Measurements from ENCODE around the gene APBB2.

Gene APBB2

GRCh38 chr4:40864531-40864930 lies 349.8 kb downstream of the APBB2 start:
- no peak for DNase-seq (ENCODE audit: low spot score)

GRCh38 chr4:40858962-40859361 lies 355.4 kb downstream of the APBB2 start:
- no peak for DNase-seq (ENCODE audit: low spot score)

- no peak for DNase-seq (ENCODE audit: low spot score)
These were observed 356.4 kb downstream of the APBB2 start for GRCh38 chr4:40857956-40858355.

GRCh38 chr4:40856840-40857362 lies 357.4 kb downstream of the APBB2 start:
- peak; percentile 82 for DNase-seq (ENCODE audit: low spot score)

- no peak for DNase-seq (ENCODE audit: low spot score)
These were observed 358.0 kb downstream of the APBB2 start for GRCh38 chr4:40856277-40856839.

GRCh38 chr4:40850496-40850895 lies 363.8 kb downstream of the APBB2 start:
- DNase-seq (ENCODE audit: low spot score) = no peak

GRCh38 chr4:40848940-40849339 lies 365.4 kb downstream of the APBB2 start:
- DNase-seq (ENCODE audit: low spot score) = no peak

- DNase-seq (ENCODE audit: low spot score) = no peak
These were observed 366.1 kb downstream of the APBB2 start for GRCh38 chr4:40848251-40848650.

GRCh38 chr4:40846532-40846931 lies 367.8 kb downstream of the APBB2 start:
- DNase-seq (ENCODE audit: low spot score) = no peak

GRCh38 chr4:40845154-40845835 lies 369.0 kb downstream of the APBB2 start:
- DNase-seq (ENCODE audit: low spot score) = no peak

- no peak for DNase-seq (ENCODE audit: low spot score)
These were observed 370.1 kb downstream of the APBB2 start for GRCh38 chr4:40844261-40844660.

GRCh38 chr4:40843696-40844095 lies 370.6 kb downstream of the APBB2 start:
- DNase-seq (ENCODE audit: low spot score) = no peak

- DNase-seq (ENCODE audit: low spot score) = no peak
These were observed 371.5 kb downstream of the APBB2 start for GRCh38 chr4:40842725-40843423.

- no peak for DNase-seq (ENCODE audit: low spot score)
These were observed 372.0 kb downstream of the APBB2 start for GRCh38 chr4:40842318-40842717.

GRCh38 chr4:40840985-40841571 lies 373.3 kb downstream of the APBB2 start:
- peak; percentile 72 for DNase-seq (ENCODE audit: low spot score)

- DNase-seq (ENCODE audit: low spot score) = no peak
These were observed 373.9 kb downstream of the APBB2 start for GRCh38 chr4:40840255-40840984.

GRCh38 chr4:40838742-40839141 lies 375.6 kb downstream of the APBB2 start:
- no peak for DNase-seq (ENCODE audit: low spot score)

- no peak for DNase-seq (ENCODE audit: low spot score)
These were observed 377.1 kb downstream of the APBB2 start for GRCh38 chr4:40837094-40837870.

- DNase-seq (ENCODE audit: low spot score) = no peak
These were observed 381.1 kb downstream of the APBB2 start for GRCh38 chr4:40833212-40833611.

GRCh38 chr4:40832175-40832574 lies 382.2 kb downstream of the APBB2 start:
- DNase-seq (ENCODE audit: low spot score) = no peak
